Naive thymus-derived CD8-positive, alpha-beta T cell (primary cell): ENCODE data around the gene RHOBTB1. TPM values are rescaled to one million over a fixed set of nuclear protein-coding genes. Genes with fewer than 3 reads are reported as not detected.
A peak's percentile ranks its signal among the peaks of the same experiment; 100 is the strongest.

ENCODE experiments used
- ATAC-seq, 2 donors: fragments of 150-1000 bp; cut with Tn5 transposase in 1 of 2; sonication (Bioruptor Pico), chemical (Tn5 transposase) in 1 of 2; 1 replicate in 1 of 2; 2 replicates in 1 of 2; pipeline ENCODE4 v1.10.0; 2021; ENCODE audit warnings: mild to moderate bottlenecking in 2 of 2, moderate library complexity in 2 of 2
- POLR2A ChIA-PET: fragments of 350-600 bp; sonication (Branson Sonifier 250); formaldehyde crosslinking; loops from one replicate; lab custom pipeline; 2021; ENCODE audit warnings: antibody characterized with exemption; lab: Charles Lee
- DNase-seq, 10 donors: peaks; one replicate each; pipeline versions ENCODE4 v3.0.0 to v3.0.0-alpha.2; 2020 to 2022
- H3K27ac Mint-ChIP-seq, 10 donors: one replicate each; pipeline ENCODE4 v1.8.0; 2020 to 2022; ENCODE audit warnings: mild to moderate bottlenecking in 10 of 10, mixed read lengths in 10 of 10, moderate library complexity in 4 of 10, inconsistent platforms in 1 of 10
- H3K27me3 Mint-ChIP-seq, 5 donors: one replicate each; pipeline ENCODE4 v1.8.0; 2021 to 2022; ENCODE audit warnings: mixed read lengths in 5 of 5
- H3K36me3 Mint-ChIP-seq, 3 donors: one replicate each; pipeline ENCODE4 v1.8.0; 2020 to 2022; ENCODE audit warnings: mixed read lengths in 3 of 3, mild to moderate bottlenecking in 2 of 3, inconsistent platforms in 1 of 3
- H3K4me1 Mint-ChIP-seq, 4 donors: one replicate each; pipeline ENCODE4 v1.8.0; 2021 to 2022; ENCODE audit warnings: mixed read lengths in 4 of 4
- H3K4me3 Mint-ChIP-seq, 10 donors: one replicate each; pipeline ENCODE4 v1.8.0; 2020 to 2022; ENCODE audit warnings: mild to moderate bottlenecking in 10 of 10, mixed read lengths in 10 of 10, moderate library complexity in 6 of 10, inconsistent platforms in 1 of 10
- H3K9me3 Mint-ChIP-seq, 9 donors: one replicate each; pipeline ENCODE4 v1.8.0; 2020 to 2022; ENCODE audit warnings: mixed read lengths in 9 of 9, mild to moderate bottlenecking in 3 of 9, inconsistent platforms in 1 of 9, moderate library complexity in 1 of 9
- polyA plus RNA-seq, 3 donors: library from polyadenylated mRNA; unstranded; fragments of 300-500 nt; fragmentation: Illumina TruSeq; gene quantifications; one replicate each; pipeline ENCODE4 v1.2.3, GENCODE V29; 2021
- total RNA-seq, 8 experiments: library from RNA in 2 of 8; stranded (reverse) in 2 of 8; gene quantifications; one replicate each; pipeline ENCODE4 v1.2.3 and lab custom pipeline; 2021 to 2026

Gene RHOBTB1, protein sequence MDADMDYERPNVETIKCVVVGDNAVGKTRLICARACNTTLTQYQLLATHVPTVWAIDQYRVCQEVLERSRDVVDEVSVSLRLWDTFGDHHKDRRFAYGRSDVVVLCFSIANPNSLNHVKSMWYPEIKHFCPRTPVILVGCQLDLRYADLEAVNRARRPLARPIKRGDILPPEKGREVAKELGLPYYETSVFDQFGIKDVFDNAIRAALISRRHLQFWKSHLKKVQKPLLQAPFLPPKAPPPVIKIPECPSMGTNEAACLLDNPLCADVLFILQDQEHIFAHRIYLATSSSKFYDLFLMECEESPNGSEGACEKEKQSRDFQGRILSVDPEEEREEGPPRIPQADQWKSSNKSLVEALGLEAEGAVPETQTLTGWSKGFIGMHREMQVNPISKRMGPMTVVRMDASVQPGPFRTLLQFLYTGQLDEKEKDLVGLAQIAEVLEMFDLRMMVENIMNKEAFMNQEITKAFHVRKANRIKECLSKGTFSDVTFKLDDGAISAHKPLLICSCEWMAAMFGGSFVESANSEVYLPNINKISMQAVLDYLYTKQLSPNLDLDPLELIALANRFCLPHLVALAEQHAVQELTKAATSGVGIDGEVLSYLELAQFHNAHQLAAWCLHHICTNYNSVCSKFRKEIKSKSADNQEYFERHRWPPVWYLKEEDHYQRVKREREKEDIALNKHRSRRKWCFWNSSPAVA
- total RNA-seq (under 1 TPM in 1 of 2 experiments, not detected in 1; 0.33 TPM), polyA plus RNA-seq (not detected), total RNA-seq (lab: John Stamatoyannopoulos, UW) (0 to 0.08 (median 0) reads per million in 6 experiments)

- Mint-ChIP-seq H3K9me3 (no peaks in the 10 kb centered on the region), H3K4me3 (peak within 1 kb of the TSS; percentile 54 to 83 (median 71)), H3K27me3 (peaks cover 26 to 79% (median 47%) of the 10 kb centered on the region in 5 donors), H3K4me1 (peaks cover 9 to 20% (median 14%) of the 10 kb centered on the region in 4 donors), H3K27ac (no peak within 1 kb of the TSS), H3K36me3 (peaks cover 0 to 2% (median 0%) of the 10 kb centered on the region in 3 donors)
- POLR2A ChIA-PET = no interaction called here
- peak; percentile 46 to 70 for ATAC-seq
- DNase-seq = peak in 3 of 10 donors; percentile 1 to 28 (median 24)
These were observed at the start of gene RHOBTB1 for GRCh38 chr10:60944058-60944909. Gene RHOBTB1, minus strand, starts transcription at chr10:60944185. Its CDS starts 32,643 bp downstream, at chr10:60911542.

- H3K27me3 Mint-ChIP-seq = peaks cover 0 to 18% (median 8%) of the 10 kb centered on the region in 5 donors
- H3K36me3 Mint-ChIP-seq = peaks cover 0 to 5% (median 0%) of the 10 kb centered on the region in 3 donors
- DNase-seq = no peak
- no peak overlapping the region for H3K4me3 Mint-ChIP-seq
- no peak overlapping the region for H3K27ac Mint-ChIP-seq
- POLR2A ChIA-PET = no interaction called here
- peaks cover 0 to 11% (median 0%) of the 10 kb centered on the region in 9 donors for H3K9me3 Mint-ChIP-seq
- ATAC-seq = no peak
- H3K4me1 Mint-ChIP-seq = no peaks in the 10 kb centered on the region
These were observed 48.7 kb upstream of the RHOBTB1 start for GRCh38 chr10:60992636-60993035.

- Mint-ChIP-seq H3K27me3 (peaks cover 0 to 17% (median 8%) of the 10 kb centered on the region in 5 donors), H3K36me3 (peaks cover 0 to 5% (median 0%) of the 10 kb centered on the region in 3 donors), H3K9me3 (peaks cover 0 to 11% (median 0%) of the 10 kb centered on the region in 9 donors), H3K27ac (no peak overlapping the region), H3K4me1 (no peaks in the 10 kb centered on the region), H3K4me3 (no peak overlapping the region)
- ATAC-seq (no peak), DNase-seq (no peak)
- POLR2A ChIA-PET = no interaction called here
These were observed 46.7 kb upstream of the RHOBTB1 start for GRCh38 chr10:60990663-60991062.

DNA sequence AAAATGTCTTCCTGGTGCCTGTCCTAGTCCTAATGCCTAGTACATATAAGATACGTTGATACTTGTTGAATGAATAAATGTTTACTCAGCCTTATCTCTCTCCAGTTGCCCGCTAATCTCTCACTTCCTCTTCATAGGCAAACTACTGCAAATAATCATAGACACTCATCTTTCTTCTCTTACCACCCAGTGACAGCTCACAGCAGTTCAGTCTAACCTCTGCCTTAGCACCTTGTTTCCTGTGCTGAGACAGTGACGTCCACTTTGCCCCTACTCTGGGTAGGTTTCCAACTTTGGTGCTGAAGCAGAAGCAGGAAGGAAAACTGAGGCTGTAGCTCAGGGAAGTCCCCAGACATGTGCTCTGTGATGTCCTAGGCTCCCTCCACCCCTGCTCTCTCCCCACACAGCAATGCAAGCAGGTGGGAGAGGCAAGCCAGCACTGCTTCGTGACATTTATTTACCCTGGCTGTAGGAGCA, 45.5 kb upstream of the RHOBTB1 start:
- H3K27ac Mint-ChIP-seq = no peak overlapping the region
- ATAC-seq = no peak
- no peak overlapping the region for H3K4me3 Mint-ChIP-seq
- DNase-seq = peak in 1 of 10 donors; percentile 10
- POLR2A ChIA-PET = no interaction called here
- peaks cover 0 to 11% (median 0%) of the 10 kb centered on the region in 9 donors for H3K9me3 Mint-ChIP-seq
- no peaks in the 10 kb centered on the region for H3K4me1 Mint-ChIP-seq
- peaks cover 0 to 17% (median 8%) of the 10 kb centered on the region in 5 donors for H3K27me3 Mint-ChIP-seq
- H3K36me3 Mint-ChIP-seq = peaks cover 0 to 5% (median 0%) of the 10 kb centered on the region in 3 donors

DNA sequence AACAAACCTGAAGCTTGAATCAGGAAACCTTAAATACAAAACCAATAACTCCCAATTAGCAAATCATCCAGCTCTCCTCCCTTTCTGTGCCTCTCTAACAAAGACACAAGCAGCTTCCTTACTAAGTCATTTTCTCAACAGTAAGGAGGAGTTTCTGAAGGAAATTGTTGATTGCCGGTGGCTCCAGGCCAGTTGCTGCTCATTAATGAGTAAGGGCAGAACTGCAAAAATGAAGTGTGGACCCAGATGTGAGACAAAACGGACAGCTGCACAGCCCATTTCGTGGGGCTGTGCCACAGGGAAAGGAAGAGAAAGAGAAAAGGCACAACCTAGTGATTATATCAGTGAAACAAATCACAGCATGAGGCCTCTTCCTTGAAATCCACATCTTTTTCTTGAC, 42.8 kb upstream of the RHOBTB1 start:
- Mint-ChIP-seq H3K27ac (no peak overlapping the region), H3K36me3 (peaks cover 0 to 5% (median 0%) of the 10 kb centered on the region in 3 donors), H3K27me3 (peaks cover 0 to 17% (median 5%) of the 10 kb centered on the region in 5 donors), H3K9me3 (peaks cover 0 to 11% (median 0%) of the 10 kb centered on the region in 9 donors), H3K4me3 (no peak overlapping the region), H3K4me1 (no peaks in the 10 kb centered on the region)
- DNase-seq (no peak), ATAC-seq (no peak)
- POLR2A ChIA-PET = no interaction called here

DNA sequence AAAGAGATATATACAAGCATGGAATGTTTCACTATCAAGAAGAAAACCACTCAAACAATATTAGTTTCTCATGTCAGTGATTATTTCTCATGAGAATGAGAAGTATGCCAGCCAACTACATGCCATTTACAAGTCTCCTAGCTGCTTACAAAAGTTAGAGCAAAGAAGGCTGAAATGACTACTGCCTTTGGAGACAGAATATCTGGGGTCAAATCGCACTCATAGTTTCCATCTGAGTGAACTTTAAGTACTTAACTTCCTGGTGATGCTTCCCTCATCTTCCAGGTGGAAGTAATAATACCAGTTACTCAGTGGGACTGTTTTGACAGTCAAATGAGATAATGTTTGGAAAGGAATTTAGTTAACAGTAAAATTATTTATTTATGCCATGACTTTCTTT, 42.0 kb upstream of the RHOBTB1 start:
- no peak overlapping the region for H3K4me3 Mint-ChIP-seq

DNA sequence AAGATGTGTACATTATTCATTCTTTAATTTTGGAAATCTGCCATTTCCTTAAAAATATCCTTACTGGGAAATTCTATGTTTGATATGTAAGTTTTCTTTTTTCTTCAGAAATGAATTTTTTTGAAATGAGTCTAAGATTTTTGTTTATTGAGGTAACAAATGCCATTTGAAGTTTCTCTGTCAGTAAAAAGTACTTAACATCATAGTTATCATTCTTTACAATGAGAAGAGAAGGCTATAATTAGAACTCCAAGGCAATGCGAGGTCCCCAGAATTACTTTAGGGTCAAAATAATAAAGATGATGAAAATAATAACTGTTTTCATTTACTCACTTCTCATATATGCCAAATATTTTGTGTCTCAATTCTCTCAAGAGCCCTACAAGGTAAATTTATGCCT, 37.0 kb upstream of the RHOBTB1 start:
- DNase-seq = no peak
- H3K36me3 Mint-ChIP-seq = no peaks in the 10 kb centered on the region
- no peaks in the 10 kb centered on the region for H3K4me1 Mint-ChIP-seq
- POLR2A ChIA-PET = no interaction called here
- H3K9me3 Mint-ChIP-seq = no peaks in the 10 kb centered on the region
- no peak for ATAC-seq
- no peak overlapping the region for H3K4me3 Mint-ChIP-seq
- H3K27ac Mint-ChIP-seq = no peak overlapping the region
- H3K27me3 Mint-ChIP-seq = peaks cover 0 to 7% (median 3%) of the 10 kb centered on the region in 5 donors

More for the DNA sequence above, 42.0 kb upstream of the RHOBTB1 start:
- Mint-ChIP-seq H3K36me3 (peaks cover 0 to 5% (median 0%) of the 10 kb centered on the region in 3 donors), H3K27ac (no peak overlapping the region), H3K9me3 (peaks cover 0 to 11% (median 0%) of the 10 kb centered on the region in 9 donors), H3K4me1 (no peaks in the 10 kb centered on the region), H3K27me3 (peaks cover 0 to 11% (median under 1%) of the 10 kb centered on the region in 5 donors)
- POLR2A ChIA-PET = no interaction called here
- DNase-seq = no peak
- ATAC-seq = no peak

- Mint-ChIP-seq H3K4me3 (no peak overlapping the region), H3K9me3 (no peaks in the 10 kb centered on the region), H3K27ac (no peak overlapping the region), H3K4me1 (no peaks in the 10 kb centered on the region), H3K27me3 (peaks cover 0 to 7% (median 3%) of the 10 kb centered on the region in 5 donors), H3K36me3 (no peaks in the 10 kb centered on the region)
- DNase-seq (no peak), ATAC-seq (no peak)
- POLR2A ChIA-PET = no interaction called here
These were observed 35.7 kb upstream of the RHOBTB1 start for GRCh38 chr10:60979667-60980104.

DNA sequence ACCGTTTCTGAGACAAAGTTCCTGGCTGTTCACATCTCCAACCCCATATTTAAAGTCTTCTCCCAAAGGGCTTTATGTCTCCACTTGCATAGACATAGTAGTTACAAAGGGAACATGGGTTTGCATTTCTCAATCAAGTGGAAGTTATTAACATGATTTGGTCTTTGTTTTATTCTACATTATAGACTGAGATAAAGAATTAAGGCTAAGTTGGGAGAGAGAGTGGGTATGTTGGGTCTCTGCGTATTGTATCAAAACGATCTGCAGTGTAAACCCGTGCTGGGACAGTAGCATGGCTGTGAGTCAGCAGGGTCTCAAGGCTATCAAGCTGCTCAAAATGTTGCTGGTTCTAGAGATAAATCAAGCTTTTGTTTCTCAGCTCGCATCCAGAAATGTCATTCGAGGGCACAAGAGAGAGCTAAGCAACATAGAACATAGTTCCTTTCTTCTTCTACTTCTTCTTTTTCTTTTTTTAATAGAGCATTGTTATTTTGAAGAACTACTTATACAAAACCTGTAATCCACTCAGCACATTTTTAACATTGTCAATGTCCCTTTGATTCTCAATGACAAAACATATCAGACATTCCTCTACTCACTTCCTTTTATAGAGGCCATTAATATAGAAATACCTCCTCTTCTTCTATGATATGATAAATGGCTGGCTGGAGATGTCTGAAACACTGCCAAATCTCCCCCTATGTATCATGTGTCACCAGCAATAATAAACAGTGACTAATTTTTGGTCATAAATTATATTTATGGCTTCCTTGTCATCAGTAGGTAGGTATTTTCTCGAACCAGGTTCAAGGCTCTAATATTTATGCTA, 34.5 kb upstream of the RHOBTB1 start:
- ATAC-seq = no peak

DNA sequence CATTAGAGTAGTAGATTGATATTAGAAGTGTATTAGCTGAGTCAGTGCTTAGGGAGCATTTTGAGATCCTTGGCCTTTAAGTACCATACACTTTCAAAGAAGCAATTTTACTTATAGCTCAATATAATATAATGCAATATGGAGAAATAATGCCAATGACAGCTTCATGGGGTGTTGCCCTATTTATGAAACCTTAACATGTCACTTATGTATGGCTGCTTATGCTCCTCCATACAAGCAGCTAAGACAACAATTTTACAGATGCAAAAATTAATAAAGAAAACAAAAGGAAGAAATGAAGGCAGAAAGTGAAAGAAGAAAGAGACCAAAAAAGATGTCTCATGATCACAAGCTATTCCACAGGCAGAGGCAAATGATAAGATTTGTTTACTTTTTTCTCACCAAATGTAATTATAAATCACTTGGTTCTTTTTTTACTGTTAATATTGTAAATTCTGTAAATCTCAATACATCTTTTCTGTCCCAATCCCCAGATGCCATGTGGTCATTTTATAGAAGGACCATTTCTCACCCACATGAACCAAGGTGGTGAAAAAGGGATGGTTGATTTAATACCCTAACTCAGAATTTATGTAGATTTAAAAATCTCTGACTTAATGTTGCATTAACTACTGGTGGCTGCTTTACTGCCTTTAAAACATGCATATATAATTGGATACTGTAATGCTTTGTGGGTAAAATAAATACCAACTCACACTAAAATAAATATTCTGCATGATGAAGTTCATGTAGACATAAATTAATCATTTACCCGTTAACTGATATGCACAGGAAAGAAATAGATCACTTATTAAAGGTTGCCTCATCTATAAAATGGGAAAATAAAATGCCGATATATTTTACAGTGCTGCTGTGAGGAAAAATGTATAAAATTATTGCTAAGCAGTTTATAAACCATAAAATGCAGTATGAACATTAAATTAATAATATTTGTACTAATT, 33.5 kb upstream of the RHOBTB1 start:
- Mint-ChIP-seq H3K36me3 (no peaks in the 10 kb centered on the region), H3K4me1 (no peaks in the 10 kb centered on the region), H3K9me3 (no peaks in the 10 kb centered on the region), H3K27ac (no peak overlapping the region), H3K27me3 (peaks cover 0 to 7% (median 3%) of the 10 kb centered on the region in 5 donors), H3K4me3 (no peak overlapping the region)
- ATAC-seq = no peak
- DNase-seq = no peak
- POLR2A ChIA-PET = no interaction called here

More for the DNA sequence above, 34.5 kb upstream of the RHOBTB1 start:
- Mint-ChIP-seq H3K27ac (no peak overlapping the region), H3K27me3 (peaks cover 0 to 7% (median 3%) of the 10 kb centered on the region in 5 donors), H3K4me3 (no peak overlapping the region), H3K4me1 (no peaks in the 10 kb centered on the region), H3K9me3 (no peaks in the 10 kb centered on the region), H3K36me3 (no peaks in the 10 kb centered on the region)
- no peak for DNase-seq
- POLR2A ChIA-PET = no interaction called here
